ENCODE data around the gene LUC7L. TPM values are rescaled to one million over a fixed set of nuclear protein-coding genes. Genes with fewer than 3 reads are reported as not detected.

LUC7L gene
- total and polyA plus RNA-seq, 10 of the 15 experiments (the other 5 are each of a cell fraction or from before 2014, with no cell fraction given), result 2.3 to 59.6 (median 44.1) TPM

- 23% methylated on average over 9 of the region's 9 CpGs for WGBS (ENCODE audit: insufficient coverage, insufficient replicate concordance, low lambda C conversion rate, missing lambda C conversion rate)
- CTCF ChIA-PET, result no interaction called here
- no peak for FAIRE-seq
- intact Hi-C loops (cut with micrococcal nuclease; ENCODE audit: unreplicated experiment) (no loop called here), in situ Hi-C loops (cut with MboI) (no loop called here)
- Histone ChIP-seq H3K4me2 (ENCODE audit: control insufficient read depth, insufficient read depth) (no peak overlapping the region), H3K27ac (ENCODE audit: control insufficient read depth, insufficient read depth) (no peak overlapping the region), H3K4me1 (ENCODE audit: control insufficient read depth, insufficient read depth, low read length) (no peaks in the 10 kb centered on the region), H2AFZ (ENCODE audit: control insufficient read depth, low read depth, low read length) (no peak overlapping the region), H3K79me2 (ENCODE audit: control insufficient read depth, insufficient read depth, low read length) (no peaks in the 10 kb centered on the region), H3K9me3 (replicated peaks; ENCODE audit: control insufficient read depth, insufficient read depth, low read length) (no peaks in the 10 kb centered on the region), H4K20me1 (ENCODE audit: control insufficient read depth, insufficient read depth) (no peaks in the 10 kb centered on the region), H3K36me3 (ENCODE audit: control insufficient read depth in 2 of 2, insufficient read depth in 2 of 2, low read length in 1 of 2) (no peaks in the 10 kb centered on the region), H3K27me3 (replicated peaks in 1 of 2; ENCODE audit: control insufficient read depth in 2 of 2, insufficient read depth in 2 of 2, low read length in 1 of 2) (no peaks in the 10 kb centered on the region), H3K9ac (ENCODE audit: control insufficient read depth, insufficient read depth, low read length) (no peak overlapping the region), H3K4me3 (no peak overlapping the region)
- no peak for ATAC-seq
- POLR2A ChIA-PET, result no interaction called here
- SMC1A ChIA-PET (ENCODE audit: uncharacterized antibody, unreplicated experiment), result interaction anchor here (0.8 kb wide), 1 partner anchor 16 kb away, joined by 3 read pairs; no protein-coding TSS in a partner anchor
- no TSS peak for BruUV-seq (replicated peaks)
- TF ChIP-seq SMAD1 (IDR thresholded peaks at IDR 0.05; ENCODE audit: low read depth, partially characterized antibody), result no peak
- no peak for TF ChIP-seq EED (IDR thresholded peaks at IDR 0.05; ENCODE audit: low read depth)
- no peak for TF ChIP-seq EGR1 (IDR thresholded peaks at IDR 0.05; ENCODE audit: borderline replicate concordance in 1 of 2, low read depth in 2 of 2, low read length in 2 of 2)
- no peak for TF ChIP-seq CREM (IDR thresholded peaks at IDR 0.05; ENCODE audit: low read depth)
- no peak for TF ChIP-seq IRF3 (IDR thresholded peaks at IDR 0.05)
- no peak for TF ChIP-seq CBX5 (IDR thresholded peaks at IDR 0.05; ENCODE audit: low read depth)
- RAD21 ChIA-PET (ENCODE audit: unreplicated experiment), result no interaction called here
- DNase-seq (ENCODE audit: low read depth, low spot score), result no peak
Observed at GRCh38 chr16:149024-149660, 80.1 kb downstream of the LUC7L start.

GRCh38 chr16:146646-147045 is 82.6 kb downstream of the LUC7L start:
- intact Hi-C loops (cut with micrococcal nuclease; ENCODE audit: unreplicated experiment) (no loop called here), in situ Hi-C loops (cut with MboI) (no loop called here)
- Histone ChIP-seq H3K4me2 (ENCODE audit: control insufficient read depth, insufficient read depth) (no peak overlapping the region), H4K20me1 (ENCODE audit: control insufficient read depth, insufficient read depth) (no peaks in the 10 kb centered on the region), H3K27me3 (replicated peaks in 1 of 2; ENCODE audit: control insufficient read depth in 2 of 2, insufficient read depth in 2 of 2, low read length in 1 of 2) (no peaks in the 10 kb centered on the region), H3K27ac (ENCODE audit: control insufficient read depth, insufficient read depth) (no peak overlapping the region), H3K9ac (ENCODE audit: control insufficient read depth, insufficient read depth, low read length) (no peak overlapping the region), H2AFZ (ENCODE audit: control insufficient read depth, low read depth, low read length) (no peak overlapping the region), H3K79me2 (ENCODE audit: control insufficient read depth, insufficient read depth, low read length) (no peaks in the 10 kb centered on the region), H3K4me3 (no peak overlapping the region), H3K4me1 (ENCODE audit: control insufficient read depth, insufficient read depth, low read length) (no peaks in the 10 kb centered on the region), H3K9me3 (replicated peaks; ENCODE audit: control insufficient read depth, insufficient read depth, low read length) (no peaks in the 10 kb centered on the region), H3K36me3 (ENCODE audit: control insufficient read depth in 2 of 2, insufficient read depth in 2 of 2, low read length in 1 of 2) (no peaks in the 10 kb centered on the region)
- CTCF ChIA-PET, result no interaction called here
- POLR2A ChIA-PET, result no interaction called here
- no peak for TF ChIP-seq SPI1 (IDR thresholded peaks at IDR 0.05; ENCODE audit: borderline replicate concordance, insufficient read depth, low read depth, low read length)
- TF ChIP-seq ZZZ3 (IDR thresholded peaks at IDR 0.05; ENCODE audit: control insufficient read depth, insufficient read length, low read depth), result no peak
- TF ChIP-seq JUND (IDR thresholded peaks at IDR 0.05; ENCODE audit: low read depth, low read length), result no peak
- TF ChIP-seq HSF1 (IDR thresholded peaks at IDR 0.05; ENCODE audit: low read depth, low read length), result no peak
- TF ChIP-seq NKRF (conservative IDR thresholded peaks at IDR 0.05), result no peak
- no TSS peak for BruUV-seq (replicated peaks)
- WGBS (ENCODE audit: insufficient coverage, insufficient replicate concordance, low lambda C conversion rate, missing lambda C conversion rate), result 45% methylated on average over 2 of the region's 2 CpGs
- no peak for ATAC-seq
- FAIRE-seq, result no peak
- RAD21 ChIA-PET (ENCODE audit: unreplicated experiment), result no interaction called here
- DNase-seq (ENCODE audit: low read depth, low spot score), result no peak
- SMC1A ChIA-PET (ENCODE audit: uncharacterized antibody, unreplicated experiment), result no interaction called here
